ENCODE measurements around the gene ZNF580.

DNA sequence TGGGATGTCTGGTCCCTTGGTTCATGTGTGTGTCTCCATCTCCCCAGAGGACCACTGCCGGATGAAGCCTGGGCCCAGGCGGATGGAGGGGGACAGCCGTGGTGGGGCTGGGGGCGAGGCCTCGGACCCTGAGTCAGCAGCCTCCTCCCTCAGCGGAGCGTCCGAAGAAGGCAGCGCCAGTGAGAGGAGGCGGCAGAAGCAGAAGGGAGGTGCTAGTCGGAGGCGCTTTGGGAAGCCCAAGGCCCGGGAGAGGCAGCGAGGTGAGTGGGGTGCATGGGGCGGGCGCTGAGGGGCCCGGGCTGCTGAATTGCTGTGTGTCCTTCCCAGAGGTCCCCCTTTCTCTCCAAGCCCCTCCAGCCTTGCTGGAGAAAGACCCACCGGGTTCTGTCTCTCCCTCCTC is 10.4 kb downstream of the ZNF580 start:
- TF ChIP-seq CTCF (IDR thresholded peaks at IDR 0.05; ENCODE audit: control extremely low read depth in 1 of 3, insufficient read depth in 1 of 3, low read depth in 1 of 3, low read length in 3 of 3) (no peak), HDAC2 (IDR thresholded peaks at IDR 0.05; ENCODE audit: borderline replicate concordance in 1 of 2, low read depth in 2 of 2, low read length in 2 of 2) (no peak), POLR2A (IDR thresholded peaks at IDR 0.05; ENCODE audit: control extremely low read depth in 1 of 2, low read depth in 2 of 2, low read length in 2 of 2) (no peak), RXRA (IDR thresholded peaks at IDR 0.05; ENCODE audit: insufficient read depth, low read depth, low read length) (no peak), TAF1 (IDR thresholded peaks at IDR 0.05; ENCODE audit: low read depth, low read length) (no peak), SP1 (IDR thresholded peaks at IDR 0.05; ENCODE audit: low read depth, low read length) (no peak), ZNF274 (IDR thresholded peaks at IDR 0.05; ENCODE audit: borderline replicate concordance, extremely low read depth, low read length) (no peak), POLR2AphosphoS5 (IDR thresholded peaks at IDR 0.05; ENCODE audit: low read depth, low read length) (no peak), SIX5 (IDR thresholded peaks at IDR 0.05; ENCODE audit: low read depth, low read length) (no peak), CBX5 (IDR thresholded peaks at IDR 0.05; ENCODE audit: low read depth, low read length) (no peak), BRCA1 (IDR thresholded peaks at IDR 0.05; ENCODE audit: low read depth, low read length) (no peak)
- TF ChIP-seq, protein P1, sequence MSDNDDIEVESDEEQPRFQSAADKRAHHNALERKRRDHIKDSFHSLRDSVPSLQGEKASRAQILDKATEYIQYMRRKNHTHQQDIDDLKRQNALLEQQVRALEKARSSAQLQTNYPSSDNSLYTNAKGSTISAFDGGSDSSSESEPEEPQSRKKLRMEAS (IDR thresholded peaks at IDR 0.05) = no peak

Data from H1 (cell line).